Trophoblast cell (in vitro differentiated cells and primary cell): ENCODE results near the gene TSHZ3.

Source experiments
- DNase-seq, 2 donors: peaks; one replicate each; pipeline ENCODE4 v3.0.0-alpha.2; 2016
- H2AFZ ChIP-seq: 2 replicates; pipeline ENCODE4 v1.6.1; 2013; ENCODE audit warnings: low read length, moderate library complexity, mild to moderate bottlenecking; ENCODE audit not compliant: insufficient read depth, poor library complexity
- H2AK5ac ChIP-seq: 2 replicates; pipeline ENCODE4 v1.6.1; 2013; ENCODE audit warnings: mild to moderate bottlenecking, low read length
- H2BK120ac ChIP-seq: 2 replicates; pipeline ENCODE4 v1.6.1; 2013; ENCODE audit warnings: low read length, mild to moderate bottlenecking, moderate library complexity; ENCODE audit not compliant: insufficient read depth, poor library complexity
- H2BK12ac ChIP-seq: 2 replicates; pipeline ENCODE4 v1.6.1; 2013; ENCODE audit warnings: mild to moderate bottlenecking, low read length, moderate library complexity
- H2BK5ac ChIP-seq: 2 replicates; pipeline ENCODE4 v1.6.1; 2013; ENCODE audit warnings: low read length, low read depth, moderate library complexity, mild to moderate bottlenecking; ENCODE audit not compliant: poor library complexity
- H3K14ac ChIP-seq: 2 replicates; pipeline ENCODE4 v1.6.1; 2013; ENCODE audit warnings: mild to moderate bottlenecking, low read length
- H3K18ac ChIP-seq: 2 replicates; pipeline ENCODE4 v1.6.1; 2013; ENCODE audit warnings: mild to moderate bottlenecking, low read length
- H3K23ac ChIP-seq: 2 replicates; pipeline ENCODE4 v1.6.1; 2013; ENCODE audit warnings: low read length
- H3K27ac ChIP-seq: 2 replicates; pipeline ENCODE4 v1.5.1; 2013; ENCODE audit warnings: low read depth, mild to moderate bottlenecking, inconsistent platforms, low read length, moderate library complexity
- H3K27me3 ChIP-seq: 2 replicates; pipeline ENCODE4 v1.6.1; 2013; ENCODE audit warnings: inconsistent platforms, mild to moderate bottlenecking, low read length, moderate library complexity; ENCODE audit not compliant: insufficient read depth
- H3K36me3 ChIP-seq, 2 experiments: 1 replicate in 1 of 2; 2 replicates in 1 of 2; pipeline ENCODE4 v1.6.1; 2013; ENCODE audit warnings: low read length in 2 of 2, mild to moderate bottlenecking in 2 of 2, moderate library complexity in 1 of 2; ENCODE audit not compliant: insufficient read depth in 2 of 2, control insufficient read depth in 1 of 2
- H3K4ac ChIP-seq: 2 replicates; pipeline ENCODE4 v1.6.1; 2013; ENCODE audit warnings: low read depth, mild to moderate bottlenecking, low read length, moderate library complexity
- H3K4me1 ChIP-seq, 2 experiments: 1 replicate in 1 of 2; 2 replicates in 1 of 2; pipeline ENCODE4 v1.6.1; 2013; ENCODE audit warnings: low read length in 2 of 2, mild to moderate bottlenecking in 2 of 2, moderate library complexity in 1 of 2; ENCODE audit not compliant: insufficient read depth in 2 of 2, control insufficient read depth in 1 of 2
- H3K4me2 ChIP-seq: 2 replicates; pipeline ENCODE4 v1.6.1; 2013; ENCODE audit warnings: inconsistent platforms, mild to moderate bottlenecking, low read length, moderate library complexity
- H3K4me3 ChIP-seq: 2 replicates; pipeline ENCODE4 v1.5.1; 2013; ENCODE audit warnings: mild to moderate bottlenecking, low read depth, low read length, inconsistent platforms
- H3K79me1 ChIP-seq: one replicate; pipeline ENCODE4 v1.6.1; 2013; ENCODE audit warnings: low read length
- H3K79me2 ChIP-seq: 2 replicates; pipeline ENCODE4 v1.6.1; 2013; ENCODE audit warnings: low read length, mild to moderate bottlenecking; ENCODE audit not compliant: control insufficient read depth, insufficient read depth, poor library complexity
- H3K9ac ChIP-seq: 2 replicates; pipeline ENCODE4 v1.6.1; 2013; ENCODE audit warnings: mild to moderate bottlenecking, low read length
- H3K9me3 ChIP-seq: 2 replicates; pipeline ENCODE4 v1.6.1; 2013; ENCODE audit warnings: low read depth, mild to moderate bottlenecking, control low read depth, inconsistent platforms, low read length; ENCODE audit not compliant: insufficient read depth
- H4K12ac ChIP-seq: 2 replicates; pipeline ENCODE4 v1.6.1; 2013; ENCODE audit warnings: low read depth, mild to moderate bottlenecking, low read length, moderate library complexity
- H4K8ac ChIP-seq: 2 replicates; pipeline ENCODE4 v1.6.1; 2013; ENCODE audit warnings: low read depth, mild to moderate bottlenecking, low read length, moderate library complexity
- H4K91ac ChIP-seq: one replicate; pipeline ENCODE4 v1.6.1; 2013; ENCODE audit warnings: low read depth, mild to moderate bottlenecking, low read length, moderate library complexity
- WGBS: extraction: QIAGEN DNeasy Blood & Tissue Kit; methylation state at CpG from one replicate; pipeline ENCODE4 v1.1.7; 2013; ENCODE audit warnings: missing lambda C conversion rate; ENCODE audit not compliant: insufficient read length, insufficient coverage; ENCODE audit errors: extremely low coverage; 5-methylcytosine and 5-hydroxymethylcytosine counted together

Gene TSHZ3

DNA sequence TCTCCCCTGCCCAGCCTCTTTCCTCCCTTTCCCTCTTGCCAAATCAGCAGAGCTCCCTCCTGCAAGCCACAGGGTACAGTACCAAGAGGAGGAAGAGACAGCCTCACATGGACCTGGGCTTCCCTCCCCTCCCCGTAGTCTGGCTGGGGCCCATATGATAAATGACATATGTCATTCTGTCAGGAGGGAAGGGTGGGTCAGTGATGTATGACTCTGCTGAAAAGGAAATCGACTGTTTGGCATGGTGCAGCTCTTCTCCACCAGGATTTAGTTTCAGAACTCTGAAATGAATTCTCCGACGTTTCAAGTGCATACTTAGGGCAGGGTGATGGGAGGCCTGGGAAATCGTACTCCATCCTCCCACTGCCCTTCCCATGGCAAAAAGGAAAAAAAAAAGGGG, 9.8 kb downstream of the TSHZ3 start:
- no peak overlapping the region for H3K14ac ChIP-seq
- DNase-seq: no peak
- no peak overlapping the region for H4K91ac ChIP-seq
- no peak overlapping the region for H2AK5ac ChIP-seq
- H3K23ac ChIP-seq: no peak overlapping the region
- H3K79me2 ChIP-seq: peaks cover 2% of the 10 kb centered on the region
- H2BK12ac ChIP-seq: no peak overlapping the region
- no peaks in the 10 kb centered on the region for H3K27me3 ChIP-seq
- no peak overlapping the region for H3K4me3 ChIP-seq
- no peaks in the 10 kb centered on the region for H3K9me3 ChIP-seq
- H4K12ac ChIP-seq: no peak overlapping the region
- H2AFZ ChIP-seq: no peak overlapping the region
- no peak overlapping the region for H2BK5ac ChIP-seq
- peaks cover 14 to 17% of the 10 kb centered on the region in 2 experiments for H3K4me1 ChIP-seq
- H2BK120ac ChIP-seq: no peak overlapping the region
- no peak overlapping the region for H4K8ac ChIP-seq
- H3K27ac ChIP-seq: no peak overlapping the region
- peaks cover 3% of the 10 kb centered on the region for H3K79me1 ChIP-seq
- no peak overlapping the region for H3K4ac ChIP-seq
- no peak overlapping the region for H3K9ac ChIP-seq
- H3K18ac ChIP-seq: no peak overlapping the region
- H3K4me2 ChIP-seq: no peak overlapping the region
- WGBS: no CpG with 5 or more reads among the region's 5 CpGs
- H3K36me3 ChIP-seq: no peaks in the 10 kb centered on the region

DNA sequence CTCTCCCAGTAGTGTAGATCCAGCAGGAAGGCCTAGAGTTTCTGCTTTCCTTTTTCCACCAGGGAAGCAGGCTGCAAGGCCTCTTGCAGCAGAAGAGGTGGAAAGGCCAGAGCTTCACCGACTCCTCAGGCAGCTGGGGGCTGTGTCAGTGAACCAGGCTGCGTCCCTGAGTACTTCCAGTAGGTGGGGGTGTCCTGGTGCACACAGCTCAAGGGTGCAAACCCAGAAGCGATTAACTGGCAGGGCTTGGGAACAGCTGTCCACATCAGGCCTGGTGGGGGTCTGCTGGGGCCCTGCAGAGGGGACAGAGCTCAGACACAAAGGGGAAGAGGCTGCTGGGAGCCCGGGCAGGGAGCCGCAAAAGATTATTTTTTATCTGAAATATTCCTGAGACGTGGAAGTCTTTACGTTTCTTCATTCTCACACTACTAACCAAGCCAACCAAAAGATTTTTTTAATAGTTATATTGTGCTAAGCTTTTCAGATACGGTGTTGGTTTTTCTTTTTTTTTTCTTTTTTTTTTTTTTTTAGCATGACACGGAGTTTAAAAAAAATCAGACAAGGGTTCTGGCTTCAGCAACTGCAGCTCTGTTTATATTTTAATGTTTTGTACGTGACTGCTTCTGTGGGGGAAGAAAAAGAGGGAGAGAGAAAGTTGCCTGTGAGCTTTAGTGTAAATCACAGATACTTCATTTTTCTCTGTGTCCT, 11.0 kb downstream of the TSHZ3 start:
- H4K12ac ChIP-seq: no peak overlapping the region
- H3K9me3 ChIP-seq: no peaks in the 10 kb centered on the region
- H2BK12ac ChIP-seq: no peak overlapping the region
- H3K14ac ChIP-seq: no peak overlapping the region
- no peak overlapping the region for H3K9ac ChIP-seq
- H2AFZ ChIP-seq: no peak overlapping the region
- no peak overlapping the region for H2BK5ac ChIP-seq
- H3K4ac ChIP-seq: no peak overlapping the region
- no peak overlapping the region for H2AK5ac ChIP-seq
- WGBS: no CpG with 5 or more reads among the region's 10 CpGs
- no peak overlapping the region for H4K8ac ChIP-seq
- no peak overlapping the region for H3K27ac ChIP-seq
- peaks cover 2% of the 10 kb centered on the region for H3K79me2 ChIP-seq
- peaks cover 3% of the 10 kb centered on the region for H3K79me1 ChIP-seq
- no peak overlapping the region for H3K23ac ChIP-seq
- no peak overlapping the region for H2BK120ac ChIP-seq
- DNase-seq: no peak
- no peak overlapping the region for H3K18ac ChIP-seq
- H4K91ac ChIP-seq: no peak overlapping the region
- H3K4me3 ChIP-seq: no peak overlapping the region
- H3K4me2 ChIP-seq: no peak overlapping the region
- no peaks in the 10 kb centered on the region for H3K36me3 ChIP-seq
- peaks cover 15 to 19% of the 10 kb centered on the region in 2 experiments for H3K4me1 ChIP-seq
- no peaks in the 10 kb centered on the region for H3K27me3 ChIP-seq

DNA sequence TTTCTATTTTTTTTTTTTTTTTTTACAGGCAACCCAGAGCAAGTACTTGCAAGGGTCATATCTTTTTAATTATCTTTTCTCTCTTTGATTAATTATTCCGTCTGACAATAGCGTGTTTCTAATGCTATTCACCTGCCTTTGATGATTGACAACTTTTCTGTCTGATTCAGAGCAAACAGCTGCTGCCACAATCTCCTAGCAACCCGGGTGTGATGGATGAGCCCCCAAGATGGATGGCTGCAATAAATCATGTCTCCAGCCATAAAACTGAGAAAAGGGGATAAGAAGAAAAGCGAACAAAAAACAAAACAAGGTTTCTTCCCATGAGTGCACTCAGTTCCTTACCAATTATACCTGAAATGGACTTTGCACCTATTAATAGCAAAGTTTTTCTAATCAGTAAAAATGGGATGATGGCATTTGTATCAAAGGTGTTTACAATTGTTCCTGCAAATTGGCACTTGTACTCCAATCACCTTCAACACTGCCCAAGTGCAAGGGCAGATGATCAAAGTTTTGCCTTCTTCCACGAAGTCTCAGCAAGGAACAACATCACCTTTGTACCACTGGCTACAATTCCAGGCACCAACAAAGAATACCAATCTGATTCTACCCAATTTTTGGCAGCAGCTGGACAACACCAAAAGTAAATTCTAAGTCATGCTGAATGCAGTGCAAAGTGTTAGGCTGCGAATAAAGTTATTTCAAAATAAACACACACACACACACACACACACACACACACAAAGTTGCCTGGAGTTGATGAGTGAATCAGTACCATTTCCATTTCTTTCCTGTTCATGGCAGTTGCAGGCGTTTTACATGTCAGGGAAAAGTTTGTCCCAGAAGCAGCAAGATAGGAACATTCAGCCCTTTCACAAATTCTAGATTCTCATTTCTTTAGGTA, 12.0 kb downstream of the TSHZ3 start:
- no peak overlapping the region for H4K8ac ChIP-seq
- no peak overlapping the region for H3K27ac ChIP-seq
- no peak overlapping the region for H3K4ac ChIP-seq
- no peak overlapping the region for H2AFZ ChIP-seq
- no peak overlapping the region for H3K4me3 ChIP-seq
- H4K91ac ChIP-seq: no peak overlapping the region
- DNase-seq: no peak
- H3K4me2 ChIP-seq: no peak overlapping the region
- H2BK12ac ChIP-seq: no peak overlapping the region
- no CpG with 5 or more reads among the region's 7 CpGs for WGBS
- H3K14ac ChIP-seq: no peak overlapping the region
- peaks cover 2% of the 10 kb centered on the region for H3K79me2 ChIP-seq
- no peak overlapping the region for H4K12ac ChIP-seq
- H2BK120ac ChIP-seq: no peak overlapping the region
- H2BK5ac ChIP-seq: no peak overlapping the region
- no peak overlapping the region for H3K23ac ChIP-seq
- no peaks in the 10 kb centered on the region for H3K27me3 ChIP-seq
- peaks cover 3% of the 10 kb centered on the region for H3K79me1 ChIP-seq
- H3K9ac ChIP-seq: no peak overlapping the region
- H3K9me3 ChIP-seq: no peaks in the 10 kb centered on the region
- no peaks in the 10 kb centered on the region for H3K36me3 ChIP-seq
- H2AK5ac ChIP-seq: no peak overlapping the region
- peaks cover 15 to 21% of the 10 kb centered on the region in 2 experiments for H3K4me1 ChIP-seq
- no peak overlapping the region for H3K18ac ChIP-seq

DNA sequence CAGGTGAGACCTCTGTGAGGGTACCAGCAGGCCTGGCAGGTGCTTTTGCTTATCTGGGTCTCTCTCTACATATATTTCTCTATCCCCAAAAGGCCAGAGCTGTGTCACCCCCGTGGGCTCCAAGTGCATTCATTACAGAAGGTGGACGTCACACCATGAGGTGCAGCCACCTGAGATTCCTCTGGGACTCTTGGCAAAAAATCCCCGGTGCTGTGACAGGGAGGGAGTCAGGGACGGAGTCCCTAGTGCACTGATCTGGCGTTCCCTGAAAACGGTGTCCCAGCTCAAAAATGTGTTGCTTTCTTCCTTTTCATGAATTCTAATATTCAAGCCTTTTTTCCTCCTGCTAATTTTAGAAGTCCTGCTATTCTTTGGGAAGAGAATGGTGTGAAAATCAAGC, 13.5 kb downstream of the TSHZ3 start:
- no peak overlapping the region for H3K27ac ChIP-seq
- no peak overlapping the region for H4K8ac ChIP-seq
- no peak overlapping the region for H3K4me3 ChIP-seq
- no peak overlapping the region for H2BK120ac ChIP-seq
- no peak overlapping the region for H2BK12ac ChIP-seq
- H3K23ac ChIP-seq: no peak overlapping the region
- H3K27me3 ChIP-seq: no peaks in the 10 kb centered on the region
- H2BK5ac ChIP-seq: no peak overlapping the region
- H3K79me1 ChIP-seq: peaks cover 3% of the 10 kb centered on the region
- H3K9me3 ChIP-seq: no peaks in the 10 kb centered on the region
- no peak overlapping the region for H2AFZ ChIP-seq
- no peak overlapping the region for H3K18ac ChIP-seq
- H2AK5ac ChIP-seq: no peak overlapping the region
- no peak for DNase-seq
- no peak overlapping the region for H3K14ac ChIP-seq
- H3K4me2 ChIP-seq: no peak overlapping the region
- no peaks in the 10 kb centered on the region for H3K36me3 ChIP-seq
- H4K91ac ChIP-seq: no peak overlapping the region
- no CpG with 5 or more reads among the region's 6 CpGs for WGBS
- H3K79me2 ChIP-seq: peaks cover 2% of the 10 kb centered on the region
- no peak overlapping the region for H3K4ac ChIP-seq
- H4K12ac ChIP-seq: no peak overlapping the region
- H3K9ac ChIP-seq: no peak overlapping the region
- peaks cover 15 to 21% of the 10 kb centered on the region in 2 experiments for H3K4me1 ChIP-seq
